Nephron progenitor cell (in vitro differentiated cells): ENCODE measurements around the gene RNF103.
"Not testable (repeated sequence)": the region's sequence is repeated elsewhere in the genome, so short reads cannot be mapped to it uniquely, and the experiment has no call there.

Experiments used
- DNase-seq: peaks from one replicate; pipeline ENCODE4 v3.0.0; 2021
- H3K27ac Mint-ChIP-seq: 2 replicates; pipeline ENCODE4 v1.8.0; 2021; ENCODE audit warnings: mild to moderate bottlenecking, moderate library complexity, mixed read lengths
- H3K27me3 Mint-ChIP-seq: 2 replicates; pipeline ENCODE4 v1.8.0; 2021; ENCODE audit warnings: mild to moderate bottlenecking, low read depth, mixed read lengths; ENCODE audit not compliant: poor library complexity
- H3K36me3 Mint-ChIP-seq: 2 replicates; pipeline ENCODE4 v1.8.0; 2021; ENCODE audit warnings: low read depth, mixed read lengths
- H3K4me1 Mint-ChIP-seq: 2 replicates; pipeline ENCODE4 v1.8.0; 2021; ENCODE audit warnings: mixed read lengths
- H3K4me3 Mint-ChIP-seq: 2 replicates; pipeline ENCODE4 v1.8.0; 2021; ENCODE audit warnings: mild to moderate bottlenecking, moderate library complexity, mixed read lengths
- H3K9me3 Mint-ChIP-seq: 2 replicates; pipeline ENCODE4 v1.8.0; 2021; ENCODE audit warnings: mild to moderate bottlenecking, moderate library complexity, mixed read lengths
- TF ChIP-seq, protein P1 (sequence below): fragments of 200-600 bp; sonication (generic); IDR thresholded peaks from 2 replicates; pipeline ENCODE4 v1.5.0; 2021; ENCODE audit warnings: antibody characterized with exemption

Gene RNF103

GRCh38 chr2:86593266-86593665 is 30.4 kb downstream of the RNF103 start:
- Mint-ChIP-seq H3K4me1 (no peaks in the 10 kb centered on the region), H3K27ac (no peak overlapping the region), H3K36me3 (no peaks in the 10 kb centered on the region), H3K4me3 (no peak overlapping the region), H3K9me3 (peaks cover 16% of the 10 kb centered on the region), H3K27me3 (peaks cover 5% of the 10 kb centered on the region)
- TF ChIP-seq, protein P1, sequence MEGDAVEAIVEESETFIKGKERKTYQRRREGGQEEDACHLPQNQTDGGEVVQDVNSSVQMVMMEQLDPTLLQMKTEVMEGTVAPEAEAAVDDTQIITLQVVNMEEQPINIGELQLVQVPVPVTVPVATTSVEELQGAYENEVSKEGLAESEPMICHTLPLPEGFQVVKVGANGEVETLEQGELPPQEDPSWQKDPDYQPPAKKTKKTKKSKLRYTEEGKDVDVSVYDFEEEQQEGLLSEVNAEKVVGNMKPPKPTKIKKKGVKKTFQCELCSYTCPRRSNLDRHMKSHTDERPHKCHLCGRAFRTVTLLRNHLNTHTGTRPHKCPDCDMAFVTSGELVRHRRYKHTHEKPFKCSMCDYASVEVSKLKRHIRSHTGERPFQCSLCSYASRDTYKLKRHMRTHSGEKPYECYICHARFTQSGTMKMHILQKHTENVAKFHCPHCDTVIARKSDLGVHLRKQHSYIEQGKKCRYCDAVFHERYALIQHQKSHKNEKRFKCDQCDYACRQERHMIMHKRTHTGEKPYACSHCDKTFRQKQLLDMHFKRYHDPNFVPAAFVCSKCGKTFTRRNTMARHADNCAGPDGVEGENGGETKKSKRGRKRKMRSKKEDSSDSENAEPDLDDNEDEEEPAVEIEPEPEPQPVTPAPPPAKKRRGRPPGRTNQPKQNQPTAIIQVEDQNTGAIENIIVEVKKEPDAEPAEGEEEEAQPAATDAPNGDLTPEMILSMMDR: no peak
- DNase-seq: no peak

GRCh38 chr2:86592547-86593230 is 31.0 kb downstream of the RNF103 start:
- no peak for DNase-seq
- Mint-ChIP-seq H3K27me3 (peaks cover 7% of the 10 kb centered on the region), H3K4me1 (no peaks in the 10 kb centered on the region), H3K9me3 (peaks cover 16% of the 10 kb centered on the region), H3K4me3 (no peak overlapping the region), H3K27ac (no peak overlapping the region), H3K36me3 (no peaks in the 10 kb centered on the region)
- TF ChIP-seq, protein P1: no peak

DNA sequence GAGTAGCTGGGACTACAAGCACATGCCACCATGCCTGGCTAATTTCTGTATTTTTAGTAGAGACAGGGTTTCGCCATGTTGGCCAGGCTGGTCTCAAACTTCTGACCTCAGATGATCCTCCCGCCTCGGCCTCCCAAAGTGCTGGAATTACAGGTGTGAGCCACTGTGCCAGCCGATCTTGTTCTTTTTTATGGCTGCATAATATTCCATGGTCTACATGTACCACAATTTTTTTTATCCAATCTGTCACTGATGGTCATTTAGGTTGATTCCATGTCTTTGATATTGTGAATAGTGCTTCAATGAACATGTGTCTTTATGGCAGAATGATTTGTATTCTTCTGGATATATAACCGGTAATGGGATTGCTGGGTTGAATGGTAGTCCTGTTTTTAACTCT is 34.0 kb downstream of the RNF103 start:
- not testable (repeated sequence) for DNase-seq, H3K4me1 Mint-ChIP-seq, H3K36me3 Mint-ChIP-seq, H3K4me3 Mint-ChIP-seq, H3K27ac Mint-ChIP-seq
- H3K27me3 Mint-ChIP-seq: peaks cover 12% of the 10 kb centered on the region
- H3K9me3 Mint-ChIP-seq: peaks cover 16% of the 10 kb centered on the region

DNA sequence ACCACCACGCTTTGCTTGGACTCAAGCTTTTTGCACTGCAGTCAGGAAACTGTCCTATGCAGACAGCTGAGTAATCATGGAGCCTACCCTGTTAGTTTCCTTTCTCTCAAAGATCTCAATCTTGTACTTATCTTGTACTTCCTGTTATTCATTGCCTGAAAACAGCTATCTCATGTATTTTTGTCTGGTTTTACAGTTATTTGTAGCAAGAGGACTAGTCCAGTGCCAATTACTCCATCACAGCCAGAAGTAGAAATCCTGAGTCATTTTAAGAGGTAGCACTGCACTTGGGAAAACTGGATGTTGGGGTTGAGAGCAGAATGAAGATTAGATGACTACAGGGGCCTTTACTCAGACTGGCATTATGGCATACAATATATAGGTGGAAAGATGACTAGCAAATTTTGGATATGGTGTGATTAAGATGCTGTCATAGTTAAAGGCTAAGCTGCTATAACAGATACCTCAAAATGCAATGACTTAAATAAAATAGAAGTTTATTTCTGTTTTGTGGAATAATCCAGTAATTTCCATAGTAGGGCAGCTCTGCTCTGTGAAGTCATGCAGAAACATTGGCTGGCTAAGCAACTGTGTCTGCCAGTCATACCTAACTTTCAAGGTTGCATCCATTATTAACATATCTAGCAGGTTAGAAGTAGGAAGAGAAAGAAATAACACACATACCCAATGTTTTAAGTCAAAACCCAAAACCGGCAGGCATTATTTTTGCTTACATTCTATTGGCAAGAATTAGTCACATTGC is 39.3 kb downstream of the RNF103 start:
- no peak overlapping the region for H3K27ac Mint-ChIP-seq
- H3K4me3 Mint-ChIP-seq: no peak overlapping the region
- no peak for DNase-seq

GRCh38 chr2:86580560-86580959 is 43.1 kb downstream of the RNF103 start:
- H3K27ac Mint-ChIP-seq: no peak overlapping the region
- H3K27me3 Mint-ChIP-seq: peaks cover 15% of the 10 kb centered on the region
- H3K4me3 Mint-ChIP-seq: no peak overlapping the region
- TF ChIP-seq, protein P1: no peak
- no peak for DNase-seq
- no peaks in the 10 kb centered on the region for H3K4me1 Mint-ChIP-seq
- peaks cover 6% of the 10 kb centered on the region for H3K9me3 Mint-ChIP-seq
- H3K36me3 Mint-ChIP-seq: no peaks in the 10 kb centered on the region

More for the DNA sequence above, 39.3 kb downstream of the RNF103 start:
- H3K27me3 Mint-ChIP-seq: peaks cover 19% of the 10 kb centered on the region
- no peaks in the 10 kb centered on the region for H3K4me1 Mint-ChIP-seq
- TF ChIP-seq, protein P1: no peak
- H3K36me3 Mint-ChIP-seq: no peaks in the 10 kb centered on the region
- H3K9me3 Mint-ChIP-seq: no peaks in the 10 kb centered on the region

DNA sequence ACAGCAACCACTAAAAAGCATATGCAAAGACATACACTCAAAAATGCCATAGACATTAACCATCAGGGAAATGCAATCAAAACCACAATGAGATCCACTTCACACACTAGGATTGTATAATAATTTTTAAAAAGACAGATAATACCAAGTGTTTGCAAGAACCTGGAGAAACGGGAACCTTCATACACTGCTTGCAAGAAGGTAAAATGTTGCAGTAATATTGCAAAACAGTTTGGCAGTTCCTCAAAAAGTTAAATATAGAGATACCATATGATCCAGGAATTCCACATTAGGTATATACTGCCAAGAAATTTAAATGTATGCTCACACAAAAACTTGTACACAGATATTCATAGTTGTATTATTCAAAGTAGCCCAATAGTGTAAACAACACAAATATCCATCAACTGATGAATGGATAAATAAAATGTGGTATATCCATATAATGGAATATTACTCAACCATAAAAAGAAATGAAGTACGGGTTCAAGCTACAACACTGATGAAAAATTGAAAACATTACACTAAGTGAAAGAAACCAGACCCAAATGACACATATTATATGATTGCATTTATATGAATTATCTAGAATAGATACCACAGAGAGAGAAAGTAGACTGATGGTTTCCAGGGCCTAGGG is 45.7 kb downstream of the RNF103 start:
- DNase-seq: no peak
- H3K27me3 Mint-ChIP-seq: peaks cover 15% of the 10 kb centered on the region
- H3K4me3 Mint-ChIP-seq: no peak overlapping the region
- H3K36me3 Mint-ChIP-seq: no peaks in the 10 kb centered on the region
- peaks cover 6% of the 10 kb centered on the region for H3K9me3 Mint-ChIP-seq
- no peak overlapping the region for H3K27ac Mint-ChIP-seq
- TF ChIP-seq, protein P1: no peak
- H3K4me1 Mint-ChIP-seq: no peaks in the 10 kb centered on the region
